B cell (primary cell): ENCODE measurements around the gene PDE3B. TPM values are rescaled to one million over a fixed set of nuclear protein-coding genes. Genes with fewer than 3 reads are reported as not detected.

ENCODE experiments used
- ATAC-seq: fragments of 200-7000 bp; cut with Tn5 transposase; one replicate; pipeline ENCODE4 v1.10.0; 2021; ENCODE audit warnings: low read depth, mild to moderate bottlenecking, moderate number of reproducible peaks, moderate library complexity
- CTCF ChIA-PET: fragments of 350-600 bp; sonication (Branson Sonifier 250); formaldehyde crosslinking; loops from one replicate; lab custom pipeline; 2021; ENCODE audit warnings: antibody characterized with exemption, inconsistent platforms; lab: Charles Lee
- POLR2A ChIA-PET: fragments of 350-600 bp; sonication (Branson Sonifier 250); formaldehyde crosslinking; loops from one replicate; lab custom pipeline; 2021; ENCODE audit warnings: antibody characterized with exemption; lab: Charles Lee
- DNase-seq: peaks from one replicate; pipeline ENCODE4 v3.0.0; 2013
- H2AFZ ChIP-seq: 2 replicates; pipeline ENCODE4 v1.6.1; 2012; ENCODE audit warnings: mild to moderate bottlenecking, low read depth, low read length; ENCODE audit not compliant: insufficient read depth, poor library complexity, severe bottlenecking
- H3K27ac ChIP-seq, 2 donors: 1 replicate in 1 of 2; 2 replicates in 1 of 2; pipeline ENCODE4 v1.5.1; 2012 to 2013; ENCODE audit warnings: low read length in 2 of 2, mild to moderate bottlenecking in 2 of 2, moderate library complexity in 1 of 2
- H3K27me3 ChIP-seq, 4 experiments: fragments of 200-600 bp in 1 of 4; sonication (generic) in 1 of 4; replicated peaks in 1 of 4; 1 replicate in 2 of 4; 2 replicates in 2 of 4; pipeline versions ENCODE4 v1.6.1 to v1.7.0; 2013 to 2016; ENCODE audit warnings: low read length in 3 of 4, mild to moderate bottlenecking in 2 of 4, mixed read lengths in 1 of 4, moderate library complexity in 1 of 4; ENCODE audit not compliant: insufficient read depth in 4 of 4, control insufficient read depth in 3 of 4; ENCODE audit errors: control extremely low read depth in 1 of 4
- H3K36me3 ChIP-seq, 2 experiments: replicated peaks in 1 of 2; 1 replicate in 1 of 2; 2 replicates in 1 of 2; pipeline versions ENCODE4 v1.6.1 to v1.7.1; 2013; ENCODE audit warnings: low read length in 1 of 2; ENCODE audit not compliant: insufficient read depth in 2 of 2, control insufficient read depth in 1 of 2; ENCODE audit errors: control extremely low read depth in 1 of 2, extremely low read depth in 1 of 2
- H3K4me1 ChIP-seq, 2 donors: fragments of 200-600 bp in 1 of 2; sonication (generic) in 1 of 2; 1 replicate in 1 of 2; 2 replicates in 1 of 2; pipeline versions ENCODE4 v1.5.1 to v1.6.1; 2013 to 2017; ENCODE audit warnings: low read length in 2 of 2; ENCODE audit not compliant: control insufficient read depth in 2 of 2, insufficient read depth in 2 of 2
- H3K4me2 ChIP-seq: replicated peaks from 2 replicates; pipeline ENCODE3; 2012; ENCODE audit warnings: mild to moderate bottlenecking, low read depth, low read length; ENCODE audit not compliant: poor library complexity, severe bottlenecking
- H3K4me3 ChIP-seq, 5 experiments: fragments of 200-600 bp in 1 of 5; sonication (generic) in 1 of 5; 1 replicate in 3 of 5; 2 replicates in 2 of 5; pipeline versions ENCODE4 v1.5.1 to v1.7.0; 2011 to 2016; ENCODE audit warnings: low read length in 4 of 5, mild to moderate bottlenecking in 4 of 5, low read depth in 2 of 5, control low read depth in 1 of 5, moderate library complexity in 1 of 5; ENCODE audit not compliant: insufficient read depth in 1 of 5; ENCODE audit errors: control extremely low read depth in 1 of 5, extremely low read depth in 1 of 5
- H3K79me2 ChIP-seq: fragments of 200-600 bp; sonication (generic); one replicate; pipeline ENCODE4 v1.6.0; 2016; ENCODE audit warnings: low read length; ENCODE audit not compliant: control insufficient read depth, insufficient read depth
- H3K9ac ChIP-seq: fragments of 200-600 bp; sonication (generic); 2 replicates; pipeline ENCODE4 v1.6.1; 2017; ENCODE audit warnings: mild to moderate bottlenecking, low read length, moderate library complexity
- H3K9me3 ChIP-seq, 3 donors: one replicate each; pipeline versions ENCODE4 v1.6.1 to v1.7.1; 2013; ENCODE audit warnings: low read length in 2 of 3; ENCODE audit not compliant: control insufficient read depth in 2 of 3, insufficient read depth in 1 of 3; ENCODE audit errors: control extremely low read depth in 1 of 3
- H4K20me1 ChIP-seq: 2 replicates; pipeline ENCODE4 v1.6.0; 2012; ENCODE audit warnings: mild to moderate bottlenecking, low read length; ENCODE audit not compliant: insufficient read depth, control insufficient read depth, poor library complexity, severe bottlenecking
- H3K27ac Mint-ChIP-seq: one replicate; pipeline ENCODE4 v1.8.0; 2021; ENCODE audit warnings: mixed read lengths
- H3K27me3 Mint-ChIP-seq: one replicate; pipeline ENCODE4 v1.8.0; 2021; ENCODE audit warnings: mixed read lengths
- H3K4me1 Mint-ChIP-seq: one replicate; pipeline ENCODE4 v1.8.0; 2021; ENCODE audit warnings: mixed read lengths
- H3K4me3 Mint-ChIP-seq: one replicate; pipeline ENCODE4 v1.8.0; 2021; ENCODE audit warnings: mixed read lengths
- H3K9me3 Mint-ChIP-seq: one replicate; pipeline ENCODE4 v1.8.0; 2022; ENCODE audit warnings: mixed read lengths; ENCODE audit not compliant: insufficient read depth
- EZH2 ChIP-seq: IDR thresholded peaks from 2 replicates; pipeline ENCODE4 v1.6.1; 2012; ENCODE audit warnings: borderline replicate concordance, low read depth, mild to moderate bottlenecking, moderate library complexity, low read length; ENCODE audit not compliant: insufficient read depth, poor library complexity, severe bottlenecking
- WGBS: methylation state at CpG from one replicate; pipeline ENCODE4 v1.1.5; 2013; ENCODE audit warnings: missing lambda C conversion rate; ENCODE audit not compliant: insufficient coverage; 5-methylcytosine and 5-hydroxymethylcytosine counted together
- intact Hi-C: fragments of 100-400 bp; cut with micrococcal nuclease; formaldehyde crosslinking; loops from one replicate; pipeline ENCODE4 v1.10.0; 2022
- polyA plus RNA-seq: library from polyadenylated mRNA; depleted of rRNA; stranded (reverse); fragments of >200 nt; gene quantifications from 2 replicates; pipeline ENCODE4 v1.2.3, GENCODE V29; 2012
- total RNA-seq, 2 donors: library from RNA; stranded (reverse); fragments of 120-200 nt in 1 of 2; gene quantifications; 1 replicate in 1 of 2; 2 replicates in 1 of 2; pipeline versions ENCODE4 v1.2.3 to v1.2.4, GENCODE V29; 2013 to 2022
- TF ChIP-seq, protein P1 (sequence below): fragments of 200-600 bp; IDR thresholded peaks from one replicate; pipeline ENCODE4 v1.8.0; 2022; ENCODE audit warnings: antibody characterized with exemption, mild to moderate bottlenecking

PDE3B gene
- total and polyA plus RNA-seq, 2 donors (not counting 1 experiment from before 2014, with no cell fraction given), result 1.0 to 60.7 TPM

DNA sequence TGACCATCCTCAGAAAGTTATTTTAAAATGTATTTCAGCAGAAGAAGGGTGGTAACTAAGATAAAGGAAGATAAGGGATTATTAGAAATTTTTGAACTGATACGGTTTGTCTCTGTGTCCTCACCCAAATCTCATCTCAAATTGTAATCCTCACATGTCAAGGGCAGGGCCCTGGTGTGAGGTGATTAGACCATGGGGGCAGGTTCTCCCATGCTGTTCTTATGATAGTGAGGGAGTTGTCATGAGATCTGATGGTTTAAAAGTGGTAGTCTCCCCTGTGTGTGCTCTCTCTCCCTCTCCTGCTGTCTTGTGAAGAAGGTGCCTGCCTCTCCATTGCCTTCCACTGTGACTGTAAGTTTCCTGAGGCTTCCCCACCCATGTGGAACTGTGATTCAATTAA lies 212.3 kb downstream of the PDE3B start:
- H3K27ac Mint-ChIP-seq, result no peak overlapping the region
- POLR2A ChIA-PET, result no interaction called here
- CTCF ChIA-PET, result no interaction called here

DNA sequence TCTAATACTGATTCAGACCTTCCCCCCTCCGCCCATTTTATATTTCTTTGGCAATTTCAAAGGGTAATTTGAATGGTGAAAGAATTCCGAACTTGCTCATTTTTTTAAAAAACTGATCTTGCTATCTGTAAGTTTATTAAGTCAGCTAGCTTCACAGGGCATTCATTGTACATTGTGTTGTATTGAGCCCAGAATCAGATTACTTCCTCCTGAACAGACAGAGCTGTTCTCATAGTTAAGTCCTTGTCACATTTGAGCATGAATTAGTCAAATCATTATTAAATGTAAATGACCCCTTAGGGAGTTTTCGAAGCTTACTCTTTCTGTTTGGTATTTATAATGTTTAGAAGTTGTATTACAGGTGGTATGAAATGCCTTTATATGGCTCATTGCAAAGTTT lies 214.0 kb downstream of the PDE3B start:
- Mint-ChIP-seq H3K27ac (no peak overlapping the region), H3K27me3 (peaks cover 8% of the 10 kb centered on the region), H3K9me3 (no peaks in the 10 kb centered on the region), H3K4me3 (no peak overlapping the region), H3K4me1 (no peaks in the 10 kb centered on the region)
- H2AFZ ChIP-seq, result no peak overlapping the region
- ChIA-PET POLR2A (no interaction called here), CTCF (no interaction called here)
- H3K27me3 ChIP-seq, result no peaks in the 10 kb centered on the region
- ATAC-seq, result no peak
- WGBS, result no CpG with 5 or more reads among the region's 3 CpGs
- no peaks in the 10 kb centered on the region for H3K9me3 ChIP-seq
- no peaks in the 10 kb centered on the region for H4K20me1 ChIP-seq
- H3K27ac ChIP-seq, result no peak overlapping the region
- H3K4me1 ChIP-seq, result no peaks in the 10 kb centered on the region
- no peaks in the 10 kb centered on the region for H3K36me3 ChIP-seq
- no peak overlapping the region for H3K4me2 ChIP-seq
- H3K4me3 ChIP-seq, result no peak overlapping the region
- intact Hi-C loops, result no loop called here
- TF ChIP-seq EZH2, result no peak
- TF ChIP-seq, protein P1, sequence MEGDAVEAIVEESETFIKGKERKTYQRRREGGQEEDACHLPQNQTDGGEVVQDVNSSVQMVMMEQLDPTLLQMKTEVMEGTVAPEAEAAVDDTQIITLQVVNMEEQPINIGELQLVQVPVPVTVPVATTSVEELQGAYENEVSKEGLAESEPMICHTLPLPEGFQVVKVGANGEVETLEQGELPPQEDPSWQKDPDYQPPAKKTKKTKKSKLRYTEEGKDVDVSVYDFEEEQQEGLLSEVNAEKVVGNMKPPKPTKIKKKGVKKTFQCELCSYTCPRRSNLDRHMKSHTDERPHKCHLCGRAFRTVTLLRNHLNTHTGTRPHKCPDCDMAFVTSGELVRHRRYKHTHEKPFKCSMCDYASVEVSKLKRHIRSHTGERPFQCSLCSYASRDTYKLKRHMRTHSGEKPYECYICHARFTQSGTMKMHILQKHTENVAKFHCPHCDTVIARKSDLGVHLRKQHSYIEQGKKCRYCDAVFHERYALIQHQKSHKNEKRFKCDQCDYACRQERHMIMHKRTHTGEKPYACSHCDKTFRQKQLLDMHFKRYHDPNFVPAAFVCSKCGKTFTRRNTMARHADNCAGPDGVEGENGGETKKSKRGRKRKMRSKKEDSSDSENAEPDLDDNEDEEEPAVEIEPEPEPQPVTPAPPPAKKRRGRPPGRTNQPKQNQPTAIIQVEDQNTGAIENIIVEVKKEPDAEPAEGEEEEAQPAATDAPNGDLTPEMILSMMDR, result no peak
- H3K79me2 ChIP-seq, result no peaks in the 10 kb centered on the region
- H3K9ac ChIP-seq, result no peak overlapping the region
- DNase-seq, result no peak

More for the DNA sequence above, 212.3 kb downstream of the PDE3B start:
- no peaks in the 10 kb centered on the region for H3K36me3 ChIP-seq
- H3K4me1 ChIP-seq, result no peaks in the 10 kb centered on the region
- H3K4me1 Mint-ChIP-seq, result no peaks in the 10 kb centered on the region
- TF ChIP-seq, protein P1, result no peak
- no peak for TF ChIP-seq EZH2
- H3K4me2 ChIP-seq, result no peak overlapping the region
- H3K9me3 ChIP-seq, result no peaks in the 10 kb centered on the region
- H3K9ac ChIP-seq, result no peak overlapping the region
- H3K9me3 Mint-ChIP-seq, result no peaks in the 10 kb centered on the region
- H3K79me2 ChIP-seq, result no peaks in the 10 kb centered on the region
- ATAC-seq, result no peak
- no peak overlapping the region for H3K27ac ChIP-seq
- no peak overlapping the region for H2AFZ ChIP-seq
- H3K4me3 ChIP-seq, result no peak overlapping the region
- intact Hi-C loops, result no loop called here
- H3K27me3 Mint-ChIP-seq, result peaks cover 8% of the 10 kb centered on the region
- no peak for DNase-seq
- H3K4me3 Mint-ChIP-seq, result no peak overlapping the region
- no CpG with 5 or more reads among the region's 1 CpG for WGBS
- H3K27me3 ChIP-seq, result no peaks in the 10 kb centered on the region
- no peaks in the 10 kb centered on the region for H4K20me1 ChIP-seq
